ENCODE measurements around the gene CTCF. TPM values are rescaled to one million over a fixed set of nuclear protein-coding genes. Genes with fewer than 3 reads are reported as not detected.

Gene CTCF
- total and polyA plus RNA-seq, 10 donors: 24.4 to 67.7 (median 48.6) TPM

GRCh38 chr16:67571464-67571863 is 9.1 kb downstream of the CTCF start:
- Histone ChIP-seq H3K4me1 (peaks cover 0 to 60% (median 34%) of the 10 kb centered on the region in 6 donors), H3K36me3 (peaks cover 0 to 55% (median 35%) of the 10 kb centered on the region in 6 donors), H3K27ac (no peak overlapping the region), H3K27me3 (replicated peaks in 1 of 7) (no peaks in the 10 kb centered on the region), H3K9me3 (no peaks in the 10 kb centered on the region), H3K4me3 (no peak overlapping the region)
- no peak for DNase-seq
- TF ChIP-seq POLR2A (IDR thresholded peaks at IDR 0.05) (no peak), CTCF (IDR thresholded peaks at IDR 0.05 in 8 of 11, conservative IDR thresholded peaks at IDR 0.05 in 3 of 11) (no peak), POLR2AphosphoS5 (IDR thresholded peaks at IDR 0.05) (no peak)
- intact Hi-C loops (cut with DNase I; ENCODE audit: low total_unique reads): no loop called here
- WGBS, 5 donors: 92 to 98% (median 94%) methylated on average over 2 of the region's 2 CpGs

DNA sequence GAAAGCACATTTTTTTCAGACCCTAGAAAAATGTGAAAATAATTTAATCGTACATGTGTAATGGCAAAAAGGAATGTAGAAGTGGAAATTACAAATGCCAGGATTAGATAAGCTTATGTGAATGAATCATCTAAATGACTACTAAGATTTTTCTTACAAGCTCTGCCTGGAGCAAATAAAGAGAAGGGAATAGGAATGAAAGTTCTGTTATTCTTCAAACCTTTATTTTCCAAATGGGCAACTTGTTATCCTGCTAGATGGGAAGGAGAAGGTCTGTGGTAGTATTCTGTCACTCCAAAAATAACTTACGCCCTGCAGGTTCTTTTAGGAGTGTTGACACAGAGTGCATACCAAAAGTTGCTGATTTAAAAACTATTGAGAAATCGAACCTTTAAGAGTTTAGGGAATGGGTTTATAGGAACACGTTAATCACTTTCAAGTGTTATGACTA is 9.7 kb downstream of the CTCF start:
- no peak for DNase-seq
- intact Hi-C loops (cut with DNase I; ENCODE audit: low total_unique reads): no loop called here
- no peaks in the 10 kb centered on the region for H3K27me3 ChIP-seq (replicated peaks in 1 of 7)
- H3K4me1 ChIP-seq: peaks cover 0 to 59% (median 29%) of the 10 kb centered on the region in 6 donors
- no peak overlapping the region for H3K4me3 ChIP-seq
- H3K27ac ChIP-seq: no peak overlapping the region
- no peaks in the 10 kb centered on the region for H3K9me3 ChIP-seq
- 82 to 95% (median 90%) methylated on average over 4 of the region's 4 CpGs for WGBS, 5 donors
- TF ChIP-seq CTCF (IDR thresholded peaks at IDR 0.05 in 8 of 11, conservative IDR thresholded peaks at IDR 0.05 in 3 of 11): no peak
- no peak for TF ChIP-seq POLR2A (IDR thresholded peaks at IDR 0.05)
- no peak for TF ChIP-seq POLR2AphosphoS5 (IDR thresholded peaks at IDR 0.05)
- peaks cover 0 to 60% (median 35%) of the 10 kb centered on the region in 6 donors for H3K36me3 ChIP-seq

- no peaks in the 10 kb centered on the region for H3K27me3 ChIP-seq (replicated peaks in 1 of 7)
- WGBS, 5 donors: 79 to 87% (median 80%) methylated on average over 4 of the region's 4 CpGs
- peak overlapping the region in 1 of 8 donors; percentile 15 for H3K27ac ChIP-seq
- H3K36me3 ChIP-seq: peaks cover 0 to 88% (median 23%) of the 10 kb centered on the region in 6 donors
- peaks cover 0 to 58% (median 6%) of the 10 kb centered on the region in 6 donors for H3K4me1 ChIP-seq
- TF ChIP-seq POLR2AphosphoS5 (IDR thresholded peaks at IDR 0.05) (no peak), CTCF (IDR thresholded peaks at IDR 0.05 in 8 of 11, conservative IDR thresholded peaks at IDR 0.05 in 3 of 11) (no peak), POLR2A (IDR thresholded peaks at IDR 0.05) (no peak)
- H3K9me3 ChIP-seq: no peaks in the 10 kb centered on the region
- H3K4me3 ChIP-seq: no peak overlapping the region
- DNase-seq: no peak
- intact Hi-C loops (cut with DNase I; ENCODE audit: low total_unique reads): no loop called here
Observed at GRCh38 chr16:67579686-67580085, 17.4 kb downstream of the CTCF start.

GRCh38 chr16:67580202-67580601 is 17.9 kb downstream of the CTCF start:
- Histone ChIP-seq H3K4me1 (peaks cover 0 to 59% (median 8%) of the 10 kb centered on the region in 6 donors), H3K36me3 (peaks cover 0 to 83% (median 20%) of the 10 kb centered on the region in 6 donors), H3K4me3 (no peak overlapping the region), H3K27me3 (replicated peaks in 1 of 7) (no peaks in the 10 kb centered on the region), H3K27ac (no peak overlapping the region), H3K9me3 (no peaks in the 10 kb centered on the region)
- intact Hi-C loops (cut with DNase I; ENCODE audit: low total_unique reads): no loop called here
- no peak for DNase-seq
- TF ChIP-seq CTCF (IDR thresholded peaks at IDR 0.05 in 8 of 11, conservative IDR thresholded peaks at IDR 0.05 in 3 of 11) (no peak), POLR2A (IDR thresholded peaks at IDR 0.05) (no peak), POLR2AphosphoS5 (IDR thresholded peaks at IDR 0.05) (no peak)
- WGBS, 5 donors: 91 to 98% (median 97%) methylated on average over 4 of the region's 4 CpGs

Data from spleen (tissue), 11 donors.